ENCODE data around the gene CHRNA10.

Gene CHRNA10

DNA sequence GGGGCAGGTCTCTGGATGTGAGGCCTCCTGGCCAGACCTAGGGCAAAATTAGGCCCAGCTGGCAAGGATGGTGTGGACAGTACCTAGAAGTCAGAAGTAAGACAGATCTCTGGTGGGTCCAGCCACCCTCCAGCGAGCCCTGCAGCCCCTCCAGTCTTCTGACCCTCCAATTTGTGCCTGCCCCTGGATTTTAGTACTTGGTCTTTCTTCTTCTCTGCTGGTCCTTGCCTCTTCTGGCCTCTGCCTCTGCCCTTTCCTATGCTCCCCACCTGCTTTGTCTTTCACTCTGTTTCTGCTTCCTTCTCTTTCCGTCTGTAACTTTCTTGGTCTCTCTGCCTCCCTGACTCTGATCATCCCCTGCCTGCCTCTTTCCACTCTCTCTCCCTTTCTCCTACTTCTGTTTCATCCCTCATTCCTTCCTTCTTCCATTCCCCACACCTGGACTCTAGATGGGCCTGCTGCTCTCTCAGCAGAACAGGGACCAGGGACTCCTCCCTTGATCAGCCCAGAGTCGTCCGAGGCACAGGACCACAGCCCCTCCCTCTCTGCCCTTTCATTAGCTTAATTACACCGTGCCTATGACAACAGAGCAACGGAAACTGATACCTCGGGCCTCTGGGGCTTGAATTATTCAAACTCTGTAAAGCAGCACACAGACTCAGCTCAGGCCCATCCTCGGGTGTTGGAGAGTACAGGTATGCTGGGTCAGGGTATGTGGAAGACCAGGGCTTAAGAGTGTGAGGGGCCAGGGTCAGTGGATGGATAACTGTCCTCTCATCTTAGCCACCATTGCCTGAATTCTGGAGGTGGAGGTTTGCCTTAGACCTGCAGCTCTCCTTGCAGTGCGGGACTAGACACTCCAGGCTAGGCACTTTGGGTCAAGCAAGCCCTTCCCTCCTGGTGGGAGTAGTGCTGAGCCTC lies at the start of gene CHRNA10:
TSS of gene CHRNA10 (minus strand) at position 51 of the 921 bp plus-strand sequence. CDS start 72 bp downstream, outside the sequence.
- no peak for TF ChIP-seq CTCF (IDR thresholded peaks at IDR 0.05; ENCODE audit: low read depth, low read length)

DNA sequence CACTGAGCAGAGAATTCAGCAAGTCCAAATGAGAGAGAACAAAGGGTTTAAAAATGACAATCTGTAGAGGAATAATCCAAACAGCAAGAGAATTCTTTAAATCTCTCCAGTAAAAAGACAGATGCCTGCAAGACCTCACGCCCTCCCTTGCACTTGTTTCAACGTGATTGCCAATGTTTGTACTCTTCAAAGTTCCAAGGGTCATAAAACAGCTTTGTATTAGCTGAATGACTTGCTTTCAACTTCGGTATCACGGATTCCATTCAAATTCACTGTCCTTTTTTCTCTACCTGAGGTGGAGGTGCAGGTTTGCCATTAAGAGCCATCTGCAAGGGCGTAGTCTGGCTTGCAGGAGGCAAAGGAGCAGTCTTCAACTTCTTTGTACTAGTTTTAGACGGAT lies 41.1 kb upstream of the CHRNA10 start:
- no peak for TF ChIP-seq CTCF (IDR thresholded peaks at IDR 0.05; ENCODE audit: low read depth, low read length)
- H3K4me3 ChIP-seq (ENCODE audit: low read depth, low read length), result no peak overlapping the region

More for the DNA sequence above, at the start of gene CHRNA10:
- no peak within 1 kb of the TSS for H3K4me3 ChIP-seq (ENCODE audit: low read depth, low read length)

- TF ChIP-seq CTCF (IDR thresholded peaks at IDR 0.05; ENCODE audit: low read depth, low read length), result no peak
- no peak overlapping the region for H3K4me3 ChIP-seq (ENCODE audit: low read depth, low read length)
Measured at GRCh38 chr11:3710485-3711259, 39.5 kb upstream of the CHRNA10 start.

DNA sequence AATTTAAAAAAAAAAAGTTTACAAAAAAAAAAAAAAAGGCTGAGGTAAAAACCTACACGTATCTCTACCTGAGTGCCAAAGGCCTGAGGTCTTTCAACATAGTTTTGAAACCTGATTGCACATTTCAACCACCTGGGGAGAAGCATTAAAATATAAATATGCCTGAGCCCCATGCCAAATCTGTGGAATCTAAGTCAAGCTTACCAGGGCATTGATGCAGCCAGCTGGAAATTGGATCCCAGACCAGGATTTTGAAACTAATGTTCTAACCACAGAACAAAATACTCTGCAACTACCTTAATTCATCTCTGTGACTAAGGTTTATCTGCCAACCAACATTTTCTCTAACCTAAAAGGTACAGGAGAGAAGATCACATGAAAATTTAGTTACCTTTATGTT lies 38.8 kb upstream of the CHRNA10 start:
- no peak for TF ChIP-seq CTCF (IDR thresholded peaks at IDR 0.05; ENCODE audit: low read depth, low read length)
- H3K4me3 ChIP-seq (ENCODE audit: low read depth, low read length), result no peak overlapping the region

DNA sequence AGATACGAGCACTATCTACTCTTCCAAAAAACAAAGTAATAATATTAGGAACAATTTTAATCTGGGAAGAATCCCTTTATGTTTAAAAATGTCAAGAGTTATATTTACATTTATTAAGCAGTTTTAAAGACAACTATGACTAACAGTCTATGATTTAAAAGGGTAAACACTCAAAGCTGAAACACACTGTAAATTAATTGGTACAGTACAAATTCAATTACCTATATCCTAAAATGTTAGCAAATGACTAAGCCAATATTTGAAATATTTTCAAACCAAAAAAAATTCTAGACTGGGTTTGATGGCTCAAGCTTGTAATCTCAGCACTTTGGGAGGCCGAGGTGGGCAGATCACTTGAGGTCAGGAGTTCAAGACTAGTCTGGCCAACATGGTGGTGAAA lies 36.0 kb upstream of the CHRNA10 start:
- H3K4me3 ChIP-seq (ENCODE audit: low read depth, low read length), result no peak overlapping the region
- no peak for TF ChIP-seq CTCF (IDR thresholded peaks at IDR 0.05; ENCODE audit: low read depth, low read length)

GRCh38 chr11:3703383-3703782 lies 32.2 kb upstream of the CHRNA10 start:
- TF ChIP-seq CTCF (IDR thresholded peaks at IDR 0.05; ENCODE audit: low read depth, low read length), result no peak
- H3K4me3 ChIP-seq (ENCODE audit: low read depth, low read length), result no peak overlapping the region

DNA sequence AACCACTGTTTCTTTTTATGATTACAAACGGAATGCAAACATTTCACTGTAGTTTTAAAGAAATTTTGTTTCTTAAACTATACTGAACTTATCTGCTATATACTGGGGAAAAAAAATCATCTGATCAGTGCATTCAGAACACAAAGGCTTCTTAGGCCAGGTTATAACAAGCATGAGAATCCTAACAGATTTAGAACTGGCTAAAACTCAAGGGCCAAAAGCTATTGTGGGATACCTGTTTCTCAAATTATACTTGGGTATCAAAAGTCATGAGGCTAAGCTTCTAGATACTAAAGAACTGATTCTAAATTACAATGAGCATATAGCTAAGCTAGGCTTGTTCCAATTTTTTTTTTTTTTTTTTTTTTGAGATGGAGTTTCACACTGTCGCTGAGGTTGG lies 29.7 kb upstream of the CHRNA10 start:
- H3K4me3 ChIP-seq (ENCODE audit: low read depth, low read length), result no peak overlapping the region
- TF ChIP-seq CTCF (IDR thresholded peaks at IDR 0.05; ENCODE audit: low read depth, low read length), result no peak

All from WI38 (cell line).